KMS-11 (cell line): Measurements from ENCODE around the gene CDC42BPB.

Source experiments
- H2AFZ ChIP-seq: fragments of 200-600 bp; sonication (generic); 2 replicates; pipeline ENCODE4 v1.6.1; 2016; ENCODE audit warnings: antibody characterized with exemption, mixed run types, low read depth
- H3K27ac ChIP-seq: fragments of 200-600 bp; sonication (generic); 2 replicates; pipeline ENCODE4 v1.6.1; 2016; ENCODE audit warnings: mild to moderate bottlenecking, mixed run types
- H3K27me3 ChIP-seq: fragments of 200-600 bp; sonication (generic); 2 replicates; pipeline ENCODE4 v1.6.1; 2017; ENCODE audit warnings: mild to moderate bottlenecking, low read depth, mixed run types, moderate library complexity; ENCODE audit not compliant: insufficient read depth
- H3K36me3 ChIP-seq: fragments of 200-600 bp; sonication (generic); 2 replicates; pipeline ENCODE4 v1.6.1; 2017; ENCODE audit warnings: mild to moderate bottlenecking, mixed run types; ENCODE audit not compliant: insufficient read depth
- H3K4me1 ChIP-seq: fragments of 200-600 bp; sonication (generic); 2 replicates; pipeline ENCODE4 v1.6.1; 2016; ENCODE audit warnings: mild to moderate bottlenecking, low read depth, mixed run types; ENCODE audit not compliant: poor library complexity, severe bottlenecking
- H3K4me2 ChIP-seq: fragments of 200-600 bp; sonication (generic); 2 replicates; pipeline ENCODE4 v1.7.0; 2016; ENCODE audit warnings: mild to moderate bottlenecking, mixed run types
- H3K4me3 ChIP-seq: fragments of 200-600 bp; sonication (generic); IDR thresholded peaks from 2 replicates; pipeline ENCODE4 v1.6.1; 2017; ENCODE audit warnings: low read depth, low read length, mixed read lengths; ENCODE audit not compliant: insufficient read depth
- H3K79me2 ChIP-seq: fragments of 200-600 bp; sonication (generic); 2 replicates; pipeline ENCODE4 v1.6.1; 2016; ENCODE audit warnings: low read depth, mixed run types; ENCODE audit not compliant: insufficient read depth
- H3K9ac ChIP-seq: fragments of 200-600 bp; sonication (generic); 2 replicates; pipeline ENCODE4 v1.6.1; 2016; ENCODE audit warnings: mild to moderate bottlenecking, mixed run types
- H4K20me1 ChIP-seq: fragments of 200-600 bp; sonication (generic); 2 replicates; pipeline ENCODE4 v1.6.1; 2016; ENCODE audit warnings: mild to moderate bottlenecking, mixed run types; ENCODE audit not compliant: insufficient read depth
- TF ChIP-seq, protein P1 (sequence below): fragments of 200-600 bp; sonication (generic); conservative IDR thresholded peaks from 2 replicates; pipeline ENCODE4 v1.6.1; 2017; ENCODE audit warnings: low read depth, mild to moderate bottlenecking, antibody characterized with exemption, low read length, moderate library complexity, mixed read lengths

The CDC42BPB gene

DNA sequence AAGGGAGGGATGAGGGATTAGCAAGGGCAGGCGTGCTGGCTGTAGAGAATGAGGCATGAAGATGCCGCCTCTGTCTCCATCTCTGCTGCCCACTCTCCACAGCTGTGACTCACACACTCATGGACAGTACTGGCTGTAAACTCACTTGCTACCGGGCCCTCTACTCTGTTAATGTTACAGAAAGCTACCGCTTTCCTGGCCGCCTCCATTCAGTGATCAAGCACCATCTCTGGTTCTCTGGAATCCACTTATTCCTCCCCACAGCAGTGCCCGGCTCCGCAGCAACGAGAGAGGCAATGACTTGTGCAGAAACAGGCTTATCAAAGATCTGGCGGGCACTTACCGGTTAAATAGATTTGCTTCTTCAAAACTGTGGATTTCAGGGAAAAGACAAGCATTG, 100.1 kb downstream of the CDC42BPB start:
- Histone ChIP-seq H3K4me1 (no peaks in the 10 kb centered on the region), H3K79me2 (no peaks in the 10 kb centered on the region), H4K20me1 (no peaks in the 10 kb centered on the region), H3K36me3 (no peaks in the 10 kb centered on the region), H3K4me2 (no peak overlapping the region), H3K4me3 (no peak overlapping the region), H3K27me3 (no peaks in the 10 kb centered on the region), H3K9ac (no peak overlapping the region), H3K27ac (no peak overlapping the region), H2AFZ (no peak overlapping the region)
- TF ChIP-seq, protein P1, sequence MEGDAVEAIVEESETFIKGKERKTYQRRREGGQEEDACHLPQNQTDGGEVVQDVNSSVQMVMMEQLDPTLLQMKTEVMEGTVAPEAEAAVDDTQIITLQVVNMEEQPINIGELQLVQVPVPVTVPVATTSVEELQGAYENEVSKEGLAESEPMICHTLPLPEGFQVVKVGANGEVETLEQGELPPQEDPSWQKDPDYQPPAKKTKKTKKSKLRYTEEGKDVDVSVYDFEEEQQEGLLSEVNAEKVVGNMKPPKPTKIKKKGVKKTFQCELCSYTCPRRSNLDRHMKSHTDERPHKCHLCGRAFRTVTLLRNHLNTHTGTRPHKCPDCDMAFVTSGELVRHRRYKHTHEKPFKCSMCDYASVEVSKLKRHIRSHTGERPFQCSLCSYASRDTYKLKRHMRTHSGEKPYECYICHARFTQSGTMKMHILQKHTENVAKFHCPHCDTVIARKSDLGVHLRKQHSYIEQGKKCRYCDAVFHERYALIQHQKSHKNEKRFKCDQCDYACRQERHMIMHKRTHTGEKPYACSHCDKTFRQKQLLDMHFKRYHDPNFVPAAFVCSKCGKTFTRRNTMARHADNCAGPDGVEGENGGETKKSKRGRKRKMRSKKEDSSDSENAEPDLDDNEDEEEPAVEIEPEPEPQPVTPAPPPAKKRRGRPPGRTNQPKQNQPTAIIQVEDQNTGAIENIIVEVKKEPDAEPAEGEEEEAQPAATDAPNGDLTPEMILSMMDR = no peak

DNA sequence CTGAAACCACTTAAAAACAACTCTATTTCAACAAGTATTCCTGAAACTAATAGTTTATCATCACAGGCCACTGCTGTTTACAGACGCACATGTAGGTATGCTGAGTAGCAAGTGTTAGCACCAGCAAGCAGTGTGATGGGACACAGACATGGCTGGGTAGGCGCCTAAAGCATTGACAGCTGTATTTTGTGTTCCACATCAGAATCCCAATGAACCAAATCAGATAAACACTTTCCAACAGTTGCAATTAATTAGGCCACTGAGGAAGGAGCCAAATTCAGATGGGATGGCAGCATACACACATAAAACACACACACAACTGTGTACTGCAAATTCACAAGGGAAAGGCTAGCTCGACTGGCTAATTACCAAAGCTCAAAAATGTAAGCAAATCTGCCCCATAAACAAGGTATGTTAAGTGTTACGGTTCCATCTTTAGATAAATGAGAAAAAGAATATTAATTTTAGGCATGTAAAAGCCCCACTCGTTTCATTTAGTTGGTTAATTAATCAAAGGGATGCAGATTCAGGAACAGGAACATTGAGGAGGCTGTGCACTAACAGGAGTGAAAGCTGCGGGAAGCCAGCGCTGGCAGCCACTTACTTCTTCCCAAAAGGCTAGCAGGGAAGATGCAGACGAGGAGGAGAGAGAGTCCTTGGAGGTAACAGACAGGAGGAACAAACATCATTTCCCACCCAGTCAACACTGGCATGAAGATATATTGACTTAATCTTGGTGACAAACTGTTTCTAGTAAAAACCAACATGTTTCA, 101.5 kb downstream of the CDC42BPB start:
- Histone ChIP-seq H3K9ac (no peak overlapping the region), H3K4me3 (no peak overlapping the region), H4K20me1 (no peaks in the 10 kb centered on the region), H2AFZ (no peak overlapping the region), H3K4me2 (no peak overlapping the region), H3K79me2 (no peaks in the 10 kb centered on the region), H3K27me3 (no peaks in the 10 kb centered on the region), H3K4me1 (no peaks in the 10 kb centered on the region), H3K27ac (no peak overlapping the region), H3K36me3 (no peaks in the 10 kb centered on the region)
- TF ChIP-seq, protein P1 = no peak

DNA sequence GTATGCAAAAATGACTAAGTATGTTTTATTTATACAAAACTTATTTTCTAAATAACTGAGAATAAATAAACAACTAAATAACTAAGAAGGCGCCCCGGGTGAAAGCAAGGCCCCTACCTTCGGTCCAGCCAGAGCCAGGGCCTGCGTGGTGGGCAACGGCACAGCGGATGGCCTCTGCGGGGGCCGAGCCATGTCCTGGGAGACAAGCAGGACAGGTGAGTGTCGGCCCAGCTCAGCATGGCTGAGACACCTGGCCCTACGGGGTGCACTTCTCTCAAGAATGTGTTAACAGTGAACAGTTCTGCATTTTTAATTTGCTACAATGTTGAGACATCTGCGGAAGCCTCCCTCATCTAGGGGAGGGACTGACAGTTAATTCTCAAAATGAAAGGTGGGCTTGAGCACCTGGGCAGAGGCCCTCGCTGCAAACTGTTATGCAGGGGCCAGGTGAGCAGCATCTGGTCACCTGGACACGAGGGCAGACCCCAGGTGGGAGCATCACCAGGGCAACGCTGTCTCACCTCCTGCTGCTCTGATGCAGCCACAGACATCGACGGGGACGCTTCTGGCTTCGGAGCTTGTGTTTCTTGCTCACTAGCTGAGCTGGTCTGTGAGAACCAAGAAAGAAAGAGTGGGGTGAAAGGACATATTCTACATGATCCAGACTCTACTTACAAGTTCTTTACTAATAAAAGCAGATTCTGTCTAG, 103.1 kb downstream of the CDC42BPB start:
- H3K4me3 ChIP-seq = no peak overlapping the region

DNA sequence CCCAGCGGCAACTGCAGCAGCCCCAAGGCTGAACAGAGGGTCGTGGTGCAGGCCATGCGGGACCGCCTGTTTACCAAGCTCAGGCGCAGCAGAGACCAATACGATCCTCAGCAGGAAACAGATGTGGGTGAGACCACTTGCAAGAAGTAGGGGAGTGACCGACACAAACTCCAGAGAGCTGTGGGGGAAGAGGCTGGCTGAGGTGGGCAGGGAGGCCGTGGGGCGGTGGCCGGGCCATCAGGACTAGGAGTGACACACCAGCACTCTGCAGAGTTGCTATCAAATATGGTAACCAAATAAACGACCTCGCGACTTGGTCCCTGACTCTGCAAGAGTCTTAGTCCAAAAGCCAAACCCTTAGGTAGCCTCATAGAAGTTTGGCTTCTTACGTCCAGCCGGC, 104.2 kb downstream of the CDC42BPB start:
- Histone ChIP-seq H3K4me3 (no peak overlapping the region), H3K27ac (no peak overlapping the region), H2AFZ (no peak overlapping the region), H3K4me2 (no peak overlapping the region), H3K4me1 (no peaks in the 10 kb centered on the region), H3K79me2 (no peaks in the 10 kb centered on the region), H3K36me3 (no peaks in the 10 kb centered on the region), H3K9ac (no peak overlapping the region), H3K27me3 (no peaks in the 10 kb centered on the region), H4K20me1 (no peaks in the 10 kb centered on the region)
- TF ChIP-seq, protein P1 = no peak

More for the DNA sequence above, 103.1 kb downstream of the CDC42BPB start:
- no peaks in the 10 kb centered on the region for H3K79me2 ChIP-seq
- H2AFZ ChIP-seq = no peak overlapping the region
- H3K4me2 ChIP-seq = no peak overlapping the region
- H4K20me1 ChIP-seq = no peaks in the 10 kb centered on the region
- H3K4me1 ChIP-seq = no peaks in the 10 kb centered on the region
- H3K36me3 ChIP-seq = no peaks in the 10 kb centered on the region
- H3K27ac ChIP-seq = no peak overlapping the region
- no peak overlapping the region for H3K9ac ChIP-seq
- TF ChIP-seq, protein P1 = no peak
- no peaks in the 10 kb centered on the region for H3K27me3 ChIP-seq
